Measurements from ENCODE around the gene PPARGC1A.

PPARGC1A gene, protein sequence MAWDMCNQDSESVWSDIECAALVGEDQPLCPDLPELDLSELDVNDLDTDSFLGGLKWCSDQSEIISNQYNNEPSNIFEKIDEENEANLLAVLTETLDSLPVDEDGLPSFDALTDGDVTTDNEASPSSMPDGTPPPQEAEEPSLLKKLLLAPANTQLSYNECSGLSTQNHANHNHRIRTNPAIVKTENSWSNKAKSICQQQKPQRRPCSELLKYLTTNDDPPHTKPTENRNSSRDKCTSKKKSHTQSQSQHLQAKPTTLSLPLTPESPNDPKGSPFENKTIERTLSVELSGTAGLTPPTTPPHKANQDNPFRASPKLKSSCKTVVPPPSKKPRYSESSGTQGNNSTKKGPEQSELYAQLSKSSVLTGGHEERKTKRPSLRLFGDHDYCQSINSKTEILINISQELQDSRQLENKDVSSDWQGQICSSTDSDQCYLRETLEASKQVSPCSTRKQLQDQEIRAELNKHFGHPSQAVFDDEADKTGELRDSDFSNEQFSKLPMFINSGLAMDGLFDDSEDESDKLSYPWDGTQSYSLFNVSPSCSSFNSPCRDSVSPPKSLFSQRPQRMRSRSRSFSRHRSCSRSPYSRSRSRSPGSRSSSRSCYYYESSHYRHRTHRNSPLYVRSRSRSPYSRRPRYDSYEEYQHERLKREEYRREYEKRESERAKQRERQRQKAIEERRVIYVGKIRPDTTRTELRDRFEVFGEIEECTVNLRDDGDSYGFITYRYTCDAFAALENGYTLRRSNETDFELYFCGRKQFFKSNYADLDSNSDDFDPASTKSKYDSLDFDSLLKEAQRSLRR

DNA sequence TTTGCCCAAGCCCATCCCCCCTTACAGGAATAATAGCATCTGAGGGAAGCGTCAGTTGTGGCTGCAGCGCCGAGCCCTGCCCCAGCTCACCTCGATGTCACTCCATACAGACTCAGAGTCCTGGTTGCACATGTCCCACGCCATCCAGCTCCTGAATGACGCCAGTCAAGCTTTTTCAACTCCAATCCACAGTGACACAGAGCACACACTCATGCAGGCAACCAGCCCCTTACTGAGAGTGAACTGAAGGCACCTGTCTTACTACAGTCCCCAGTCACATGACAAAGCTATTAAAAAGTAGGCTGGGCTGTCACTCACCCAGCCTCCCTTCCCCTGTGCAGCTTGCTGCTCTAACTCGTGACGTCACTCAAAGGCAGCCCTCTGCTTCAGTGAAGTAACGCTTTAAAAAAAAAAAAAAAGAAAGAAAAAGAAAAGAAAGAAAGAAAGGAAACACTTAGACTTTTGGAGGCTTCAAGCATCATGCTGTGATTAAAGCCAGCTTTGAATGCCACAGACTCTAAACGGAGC lies at the start of gene PPARGC1A:
Gene PPARGC1A (minus strand): TSS at position 234 of the 528 bp plus-strand sequence. CDS start 90 bp downstream, at position 144.
- DNase-seq (ENCODE audit: low read depth) = no peak

- DNase-seq (ENCODE audit: low read depth) = no peak
Observed at GRCh38 chr4:23938796-23939195, 48.9 kb upstream of the PPARGC1A start.

GRCh38 chr4:23937173-23937572 lies 47.3 kb upstream of the PPARGC1A start:
- no peak for DNase-seq (ENCODE audit: low read depth)

DNA sequence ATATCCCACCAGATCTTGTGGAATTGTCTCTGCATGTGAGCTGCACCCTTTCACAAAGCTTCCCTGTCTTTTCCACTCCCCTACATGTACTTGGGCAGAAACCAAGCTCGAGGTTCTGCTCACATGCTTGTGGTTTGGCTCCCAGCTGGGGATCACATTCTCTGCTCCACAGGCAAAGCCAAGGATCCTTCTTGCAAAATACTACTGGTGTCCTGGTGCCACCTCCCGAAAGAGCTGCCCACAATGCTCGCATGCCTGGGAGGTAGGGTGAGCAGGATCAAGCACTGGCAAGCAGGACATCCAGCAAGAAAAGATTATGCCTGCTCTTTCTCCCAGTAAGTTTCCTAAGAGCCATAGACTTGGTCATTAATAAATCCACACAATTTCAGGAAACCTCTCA lies 45.1 kb upstream of the PPARGC1A start:
- DNase-seq (ENCODE audit: low read depth) = no peak

DNA sequence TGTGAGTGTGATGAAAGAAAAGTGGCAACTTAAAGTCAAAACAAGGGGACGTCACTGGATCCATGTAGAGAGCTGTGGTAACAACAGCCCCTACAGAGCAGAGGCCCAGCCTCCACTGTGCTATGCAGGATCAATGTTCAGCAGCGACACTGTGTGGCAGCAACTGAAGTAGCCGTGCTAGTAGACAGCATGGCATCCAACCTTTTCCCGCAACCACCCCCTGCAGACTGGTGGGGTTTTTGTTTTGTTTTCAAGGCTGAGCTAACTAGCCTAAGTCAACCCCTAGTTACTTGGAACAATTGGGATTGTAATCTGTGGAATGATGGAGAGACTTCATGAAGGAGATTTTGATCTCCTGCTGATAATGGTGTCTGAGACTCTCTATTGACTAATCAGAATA lies 44.4 kb upstream of the PPARGC1A start:
- DNase-seq (ENCODE audit: low read depth) = no peak

DNA sequence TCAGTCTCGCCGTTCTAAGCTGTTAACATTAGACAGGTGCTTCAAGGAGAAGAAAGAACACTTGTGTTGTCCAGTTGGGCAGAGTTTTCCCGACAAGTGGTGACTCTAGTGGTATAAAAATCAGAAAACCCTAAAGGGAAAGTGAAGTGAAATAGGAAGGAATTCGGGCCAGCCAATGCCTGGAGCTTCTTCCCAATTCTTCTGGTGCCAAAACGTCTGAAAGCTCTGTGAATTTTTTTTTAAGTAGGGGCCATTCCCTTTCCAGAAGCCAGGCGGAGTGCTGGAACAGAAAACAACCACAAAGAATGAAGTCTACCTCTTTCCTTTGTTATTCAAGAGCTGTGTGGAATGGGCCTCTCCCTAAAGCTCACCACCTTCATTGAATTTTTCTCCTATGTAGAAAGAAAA lies 43.1 kb upstream of the PPARGC1A start:
- DNase-seq (ENCODE audit: low read depth) = no peak

DNA sequence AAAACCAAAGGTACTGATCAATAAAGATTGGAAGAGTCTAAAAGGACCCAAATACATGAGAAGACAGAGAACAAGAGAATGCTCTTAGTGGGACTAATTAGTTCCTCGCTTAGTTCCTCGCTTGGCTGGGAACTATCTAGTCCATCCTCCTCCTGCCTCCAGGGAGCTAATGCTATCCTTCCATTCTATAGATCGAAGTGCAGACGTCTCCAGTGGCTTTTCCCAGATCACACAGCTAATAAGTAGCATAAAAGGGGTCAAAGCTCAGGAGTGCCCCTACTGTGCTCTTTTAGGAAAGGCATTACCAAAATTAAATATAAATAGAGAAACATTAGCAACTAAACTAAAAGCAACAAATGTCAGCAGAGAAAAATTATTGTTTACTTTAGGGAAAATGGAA lies 42.3 kb upstream of the PPARGC1A start:
- DNase-seq (ENCODE audit: low read depth) = no peak

GRCh38 chr4:23931489-23931830 lies 41.6 kb upstream of the PPARGC1A start:
- DNase-seq (ENCODE audit: low read depth) = no peak

- no peak for DNase-seq (ENCODE audit: low read depth)
Observed at GRCh38 chr4:23930750-23931488, 41.1 kb upstream of the PPARGC1A start.

DNA sequence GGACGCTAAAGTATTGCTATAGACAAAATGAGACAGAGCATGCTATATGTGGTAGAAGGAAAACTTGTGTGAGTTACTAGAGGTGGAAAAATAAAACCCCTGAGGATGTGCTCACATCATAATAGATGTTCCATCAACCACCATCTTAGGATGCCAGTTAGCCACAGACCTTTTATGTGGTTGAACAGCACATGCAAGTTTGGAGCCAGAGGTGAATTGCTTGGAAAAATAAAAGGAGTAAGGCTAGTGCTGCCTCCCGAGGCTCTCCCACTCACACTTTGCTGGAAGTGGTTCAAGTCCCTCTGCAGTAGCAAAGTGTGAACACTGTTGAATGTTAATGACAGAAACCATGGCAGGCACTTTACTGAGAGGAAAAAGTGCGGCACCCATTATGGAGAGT lies 39.4 kb upstream of the PPARGC1A start:
- DNase-seq (ENCODE audit: low read depth) = no peak

DNA sequence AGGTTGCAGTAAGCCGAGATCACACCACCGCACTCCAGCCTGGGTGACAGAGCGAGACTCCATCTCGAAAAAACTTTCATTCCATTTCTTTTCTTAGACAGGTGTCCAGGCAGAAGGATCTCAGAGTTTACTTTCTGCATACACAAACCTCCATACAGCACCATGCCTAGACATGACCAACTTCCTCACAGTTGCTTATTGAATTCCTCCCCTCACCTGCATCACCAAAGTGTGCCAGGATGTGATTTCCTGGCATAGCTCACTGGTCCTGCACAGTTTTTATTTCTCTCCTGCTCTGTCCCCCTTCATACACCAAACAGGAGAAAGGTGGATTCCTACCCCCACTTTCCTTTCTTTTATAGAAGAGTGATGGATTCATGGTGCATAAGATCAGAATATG lies 34.7 kb upstream of the PPARGC1A start:
- DNase-seq (ENCODE audit: low read depth) = no peak

- no peak for DNase-seq (ENCODE audit: low read depth)
Observed at GRCh38 chr4:23923840-23924239, 34.0 kb upstream of the PPARGC1A start.

- no peak for DNase-seq (ENCODE audit: low read depth)
Observed at GRCh38 chr4:23923141-23923540, 33.3 kb upstream of the PPARGC1A start.

DNA sequence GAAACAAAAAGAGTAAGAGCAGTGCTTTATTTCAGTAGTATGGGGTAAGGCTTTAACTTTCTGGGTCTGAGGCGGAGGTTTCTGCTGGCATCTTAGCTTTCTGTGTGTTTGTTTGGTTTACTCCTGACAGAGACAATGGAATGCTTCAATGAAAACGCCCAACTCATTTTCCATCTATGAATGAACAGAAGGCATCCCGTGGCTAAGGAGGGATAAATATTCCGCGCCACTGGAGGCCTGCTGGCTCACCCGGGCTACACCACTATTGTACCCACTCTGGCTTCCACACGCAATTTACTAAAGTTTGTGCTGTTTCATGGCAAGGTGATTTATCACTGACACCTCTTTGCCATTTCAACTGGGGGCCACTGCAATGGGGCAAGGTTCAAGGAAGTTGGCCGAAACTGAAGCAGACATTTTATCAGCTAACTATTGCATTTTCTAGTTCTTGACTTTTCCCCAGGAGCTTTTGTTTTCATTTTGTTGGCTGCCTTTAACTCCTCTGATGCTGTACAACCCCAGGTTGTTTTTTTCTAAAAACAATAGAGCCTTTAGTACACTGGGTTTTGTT lies 32.8 kb upstream of the PPARGC1A start:
- no peak for DNase-seq (ENCODE audit: low read depth)

- DNase-seq (ENCODE audit: low read depth) = no peak
Observed at GRCh38 chr4:23922013-23922412, 32.2 kb upstream of the PPARGC1A start.

DNA sequence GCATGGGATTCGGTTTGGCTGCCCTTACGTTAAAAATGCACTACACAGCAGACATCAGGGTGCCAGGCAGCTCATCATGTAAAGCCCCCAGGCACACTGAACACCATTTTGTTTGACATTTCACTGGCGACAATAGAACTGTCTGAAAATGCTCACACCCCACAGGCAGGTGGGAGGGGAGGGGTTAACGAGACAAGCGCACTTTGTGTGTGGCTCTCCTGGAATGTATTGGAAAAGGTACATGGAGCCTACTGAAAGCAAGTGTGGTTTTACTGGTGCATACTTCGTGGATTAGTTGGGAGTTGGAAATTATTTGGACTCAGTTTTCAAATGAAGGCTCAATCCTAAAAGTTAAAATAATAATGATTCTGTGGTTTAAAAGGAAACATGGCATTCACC lies 31.6 kb upstream of the PPARGC1A start:
- no peak for DNase-seq (ENCODE audit: low read depth)

DNA sequence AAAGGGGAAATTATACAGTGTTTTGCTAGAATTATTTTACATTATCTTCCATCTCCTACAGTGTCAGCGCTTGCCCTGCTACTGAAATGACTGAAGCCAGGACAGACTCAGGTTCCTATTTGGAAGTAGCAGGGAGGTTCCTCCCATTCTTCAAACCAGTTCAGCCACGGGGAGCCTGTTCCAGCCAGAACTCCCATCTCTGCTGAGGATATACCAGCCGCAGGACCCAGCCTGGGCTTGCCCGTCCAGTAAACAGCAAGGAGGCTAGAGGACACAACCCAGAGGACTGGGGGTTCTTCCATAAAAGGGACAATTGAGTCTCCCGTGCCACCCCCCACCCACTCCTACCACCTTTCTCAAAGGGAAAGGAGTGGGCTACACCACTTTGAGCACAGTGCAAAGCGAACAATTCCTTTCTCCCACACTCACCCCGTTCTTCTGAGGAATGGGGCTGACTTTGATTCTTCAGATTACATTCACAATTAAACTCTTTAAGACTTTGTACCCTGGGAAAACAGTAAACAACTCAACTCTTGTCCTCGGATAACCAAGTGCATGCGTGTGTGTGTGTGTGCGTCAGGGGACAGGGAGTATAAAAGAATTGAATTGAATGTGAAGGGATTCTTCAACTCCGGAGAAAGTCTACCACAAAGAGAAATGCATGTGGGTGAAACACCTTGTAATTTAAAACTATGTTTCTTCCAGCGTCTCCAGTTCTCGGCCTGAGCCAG lies 31.0 kb upstream of the PPARGC1A start:
- DNase-seq (ENCODE audit: low read depth) = no peak

DNA sequence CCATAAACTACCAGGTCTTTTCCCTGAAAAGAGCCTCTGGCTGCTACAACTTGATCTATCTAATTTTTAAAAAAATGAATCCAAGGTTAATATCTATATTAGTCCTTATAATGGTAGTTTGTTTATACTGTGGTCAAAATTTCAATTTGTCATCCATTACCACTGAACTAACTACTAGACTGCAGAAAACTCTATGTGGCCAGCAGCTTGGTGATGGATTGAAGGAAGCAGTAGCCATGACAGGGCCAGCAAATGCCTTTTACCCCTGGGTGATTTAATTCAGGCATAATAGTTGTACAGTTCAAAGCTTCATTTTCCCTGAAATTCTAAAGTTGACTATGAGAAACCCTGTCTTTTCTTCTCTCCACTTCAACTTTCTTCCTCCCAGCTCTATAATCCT lies 30.4 kb upstream of the PPARGC1A start:
- no peak for DNase-seq (ENCODE audit: low read depth)

- DNase-seq (ENCODE audit: low read depth) = no peak
Observed at GRCh38 chr4:23916282-23916681, 26.4 kb upstream of the PPARGC1A start.

- DNase-seq (ENCODE audit: low read depth) = no peak
Observed at GRCh38 chr4:23915459-23916132, 25.7 kb upstream of the PPARGC1A start.
